DOHH2 (cell line): ENCODE data around the gene CDK3.

ENCODE experiments used
- H3F3A ChIP-seq: fragments of 200-600 bp; sonication (generic), shearing (Covaris generic); 2 replicates; pipeline ENCODE4 v1.6.0; 2016; ENCODE audit warnings: antibody characterized with exemption, mild to moderate bottlenecking; ENCODE audit not compliant: control insufficient read depth, insufficient read depth
- H3K27ac ChIP-seq: fragments of 200-600 bp; sonication (generic); 2 replicates; pipeline ENCODE4 v1.5.1; 2014; ENCODE audit warnings: low read depth, mild to moderate bottlenecking, low read length, moderate library complexity
- H3K27me3 ChIP-seq: fragments of 200-600 bp; sonication (generic); 2 replicates; pipeline ENCODE4 v1.6.1; 2014; ENCODE audit warnings: mild to moderate bottlenecking, low read length, mixed read lengths; ENCODE audit not compliant: control insufficient read depth
- H3K36me3 ChIP-seq: fragments of 200-600 bp; sonication (generic); 2 replicates; pipeline ENCODE4 v1.6.1; 2014; ENCODE audit warnings: mild to moderate bottlenecking, low read length, moderate library complexity, mixed read lengths; ENCODE audit not compliant: control insufficient read depth
- H3K4me1 ChIP-seq: fragments of 200-600 bp; sonication (generic); 2 replicates; pipeline ENCODE4 v1.6.1; 2014; ENCODE audit warnings: mild to moderate bottlenecking, low read length, mixed read lengths; ENCODE audit not compliant: control insufficient read depth
- H3K4me2 ChIP-seq: fragments of 200-600 bp; sonication (generic); 2 replicates; pipeline ENCODE4 v1.6.0; 2014; ENCODE audit warnings: mild to moderate bottlenecking, low read length, moderate library complexity
- H3K4me3 ChIP-seq: fragments of 200-600 bp; sonication (generic); 2 replicates; pipeline ENCODE4 v1.5.1; 2014; ENCODE audit warnings: mild to moderate bottlenecking, low read length, mixed read lengths
- H3K79me2 ChIP-seq: fragments of 200-600 bp; sonication (generic); 2 replicates; pipeline ENCODE4 v1.6.1; 2014; ENCODE audit warnings: mild to moderate bottlenecking, low read length, mixed read lengths; ENCODE audit not compliant: control insufficient read depth
- H3K9me2 ChIP-seq: fragments of 200-600 bp; sonication (generic); replicated peaks from 2 replicates; pipeline ENCODE4 v1.6.1; 2014; ENCODE audit warnings: mild to moderate bottlenecking, low read length, mixed read lengths; ENCODE audit not compliant: control insufficient read depth
- H3K9me3 ChIP-seq: fragments of 200-600 bp; sonication (generic); 2 replicates; pipeline ENCODE4 v1.6.1; 2014; ENCODE audit warnings: antibody characterized with exemption, low read length, mixed read lengths; ENCODE audit not compliant: control insufficient read depth, insufficient read depth
- H4K20me1 ChIP-seq: fragments of 200-600 bp; sonication (generic); 2 replicates; pipeline ENCODE4 v1.6.0; 2014; ENCODE audit warnings: low read depth, mild to moderate bottlenecking, antibody characterized with exemption, low read length, moderate library complexity; ENCODE audit not compliant: control insufficient read depth, insufficient read depth
- CTCF ChIP-seq: fragments of 200-600 bp; sonication (generic); IDR thresholded peaks from one replicate; pipeline ENCODE4 v1.5.1; 2014; ENCODE audit warnings: antibody characterized with exemption, mild to moderate bottlenecking, low read depth, low read length; ENCODE audit not compliant: poor library complexity, severe bottlenecking
- EZH2phosphoT487 ChIP-seq: fragments of 200-600 bp; sonication (generic); IDR thresholded peaks from 2 replicates; pipeline ENCODE4 v1.6.1; 2017; ENCODE audit warnings: borderline replicate concordance, mild to moderate bottlenecking, antibody characterized with exemption, low read length, moderate library complexity, mixed read lengths

The CDK3 gene

GRCh38 chr17:76033139-76033538 is 32.5 kb downstream of the CDK3 start:
- no peaks in the 10 kb centered on the region for H3F3A ChIP-seq
- H4K20me1 ChIP-seq, result no peaks in the 10 kb centered on the region
- no peaks in the 10 kb centered on the region for H3K27me3 ChIP-seq
- H3K9me3 ChIP-seq, result no peaks in the 10 kb centered on the region
- no peak overlapping the region for H3K4me2 ChIP-seq
- no peaks in the 10 kb centered on the region for H3K79me2 ChIP-seq
- TF ChIP-seq EZH2phosphoT487 (no peak), CTCF (no peak)
- no peaks in the 10 kb centered on the region for H3K9me2 ChIP-seq
- no peaks in the 10 kb centered on the region; the same call in 1 of the 2 replicates for H3K36me3 ChIP-seq
- H3K4me3 ChIP-seq, result no peak overlapping the region
- peaks cover 16% of the 10 kb centered on the region for H3K4me1 ChIP-seq
- no peak overlapping the region for H3K27ac ChIP-seq

- TF ChIP-seq CTCF (no peak), EZH2phosphoT487 (no peak)
- no peaks in the 10 kb centered on the region for H4K20me1 ChIP-seq
- H3K27me3 ChIP-seq, result no peaks in the 10 kb centered on the region
- H3K9me2 ChIP-seq, result no peaks in the 10 kb centered on the region
- no peaks in the 10 kb centered on the region for H3F3A ChIP-seq
- H3K4me3 ChIP-seq, result no peak overlapping the region
- H3K4me1 ChIP-seq, result peaks cover 5% of the 10 kb centered on the region
- H3K27ac ChIP-seq, result no peak overlapping the region
- H3K4me2 ChIP-seq, result no peak overlapping the region
- H3K36me3 ChIP-seq, result peaks cover 15% of the 10 kb centered on the region
- no peaks in the 10 kb centered on the region for H3K79me2 ChIP-seq
- no peaks in the 10 kb centered on the region for H3K9me3 ChIP-seq
Observed at GRCh38 chr17:76034428-76035350, 34.0 kb downstream of the CDK3 start.

GRCh38 chr17:76036497-76037261 is 36.0 kb downstream of the CDK3 start:
- H3F3A ChIP-seq, result no peaks in the 10 kb centered on the region
- no peaks in the 10 kb centered on the region for H3K27me3 ChIP-seq
- no peak overlapping the region for H3K4me2 ChIP-seq
- no peak for TF ChIP-seq EZH2phosphoT487
- no peak for TF ChIP-seq CTCF
- no peaks in the 10 kb centered on the region for H3K79me2 ChIP-seq
- H3K4me1 ChIP-seq, result no peaks in the 10 kb centered on the region
- H3K27ac ChIP-seq, result no peak overlapping the region
- H3K9me3 ChIP-seq, result no peaks in the 10 kb centered on the region
- no peak overlapping the region for H3K4me3 ChIP-seq
- no peaks in the 10 kb centered on the region for H3K9me2 ChIP-seq
- H4K20me1 ChIP-seq, result no peaks in the 10 kb centered on the region
- peaks cover 35% of the 10 kb centered on the region for H3K36me3 ChIP-seq
